HG02938 (cell line): Measurements from ENCODE around the gene EBPL.
"Not testable (repeated sequence)": the region's sequence is repeated elsewhere in the genome, so short reads cannot be mapped to it uniquely, and the experiment has no call there.

Experiments
- ATAC-seq: cut with Tn5 transposase; IDR thresholded peaks from one replicate; pipeline ENCODE4 v1.9.1; 2021; ENCODE audit warnings: mild to moderate bottlenecking, moderate library complexity; ENCODE audit not compliant: unreplicated experiment

EBPL gene

DNA sequence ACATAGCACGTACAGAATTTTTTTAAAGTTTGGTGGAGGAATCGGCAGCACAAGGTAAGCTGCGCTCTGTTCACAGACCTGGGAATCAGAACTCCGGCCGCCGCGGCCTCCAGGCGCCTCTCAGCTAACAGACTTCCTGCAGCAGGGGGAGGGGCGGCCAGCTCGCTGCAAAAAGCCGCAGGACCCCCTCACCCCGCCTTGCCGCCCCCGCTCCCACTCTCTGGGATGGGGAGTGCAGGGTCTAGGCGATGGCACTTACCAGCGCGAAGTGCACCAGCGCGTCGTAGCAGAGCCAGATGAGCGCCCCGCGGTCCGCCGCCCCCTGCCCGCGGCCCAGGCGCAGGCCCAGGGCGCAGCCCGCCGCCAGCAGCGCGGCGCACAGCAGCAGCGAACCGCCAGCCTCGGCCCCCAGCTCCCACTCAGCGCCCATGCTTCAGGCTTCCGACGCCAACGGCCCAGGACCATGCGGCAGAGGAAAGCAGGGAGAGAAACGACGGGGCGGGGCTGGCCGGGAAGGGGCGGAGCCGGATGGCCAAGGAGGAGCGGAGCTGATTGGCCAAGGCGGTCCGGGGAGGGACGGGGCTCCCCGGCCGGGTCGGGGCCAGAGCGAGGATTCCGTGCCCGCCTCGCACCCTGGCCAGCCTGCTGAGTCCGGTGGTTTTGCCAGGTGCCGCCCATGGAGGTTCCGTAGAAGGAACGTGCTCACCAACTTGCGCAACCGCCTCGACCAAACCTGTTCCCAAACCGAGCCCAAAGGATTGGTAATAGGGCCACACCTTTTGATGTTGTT is at the start of gene EBPL:
TSS of gene EBPL (minus strand) at position 492 of the 790 bp plus-strand sequence. CDS start at position 430, 62 bp downstream.
- peak; percentile 91 for ATAC-seq

DNA sequence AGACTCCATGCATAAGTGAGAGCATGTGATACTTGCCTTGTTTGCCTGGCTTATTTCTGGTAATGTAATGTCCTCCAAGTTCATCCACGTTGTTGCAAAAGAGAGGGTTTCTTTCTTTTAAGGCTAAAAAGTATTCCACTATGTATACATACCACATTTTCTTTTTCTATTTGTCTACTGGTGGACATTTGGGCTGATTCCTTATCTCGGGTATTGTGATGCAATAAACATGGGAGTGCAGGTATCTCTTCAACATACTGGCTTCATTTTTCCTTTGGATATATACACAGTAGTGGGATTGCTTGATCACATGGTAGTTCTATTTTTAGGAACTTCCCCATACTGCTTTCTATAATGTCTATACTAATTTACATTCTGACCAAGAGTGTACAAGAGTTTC is 49.6 kb upstream of the EBPL start:
- ATAC-seq = no peak

DNA sequence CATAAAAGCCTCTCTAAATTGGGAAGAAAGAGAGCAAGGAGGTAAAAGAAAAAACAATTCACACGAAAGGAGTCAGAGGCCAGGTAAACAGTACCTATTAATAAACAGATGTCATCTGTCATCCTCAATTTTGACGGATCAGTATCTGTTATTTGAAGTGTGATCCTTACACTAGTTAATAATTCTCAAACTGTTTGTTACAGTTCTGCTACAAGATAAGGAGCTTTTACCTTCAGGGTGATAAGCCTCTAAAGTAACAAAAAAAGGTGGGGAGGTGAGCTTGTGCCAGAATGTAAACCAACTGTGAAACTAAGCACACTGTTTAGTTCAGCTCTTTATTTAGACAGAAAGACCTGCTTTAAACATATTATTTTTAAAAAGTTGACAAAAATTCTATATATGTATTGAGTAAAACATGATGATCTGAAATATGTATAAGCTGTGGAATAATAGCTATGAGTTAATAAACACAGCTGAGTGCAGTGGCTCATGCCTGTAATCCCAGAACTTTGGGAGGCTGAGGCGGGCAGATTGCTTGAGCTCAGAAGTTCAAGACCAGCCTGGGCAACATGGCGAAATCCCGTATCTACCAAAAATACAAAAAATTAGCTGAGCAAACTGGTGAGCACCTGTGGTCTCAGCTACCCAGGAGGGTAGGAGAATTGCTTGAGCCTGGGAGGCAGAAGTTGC is 48.4 kb upstream of the EBPL start:
- no peak for ATAC-seq

DNA sequence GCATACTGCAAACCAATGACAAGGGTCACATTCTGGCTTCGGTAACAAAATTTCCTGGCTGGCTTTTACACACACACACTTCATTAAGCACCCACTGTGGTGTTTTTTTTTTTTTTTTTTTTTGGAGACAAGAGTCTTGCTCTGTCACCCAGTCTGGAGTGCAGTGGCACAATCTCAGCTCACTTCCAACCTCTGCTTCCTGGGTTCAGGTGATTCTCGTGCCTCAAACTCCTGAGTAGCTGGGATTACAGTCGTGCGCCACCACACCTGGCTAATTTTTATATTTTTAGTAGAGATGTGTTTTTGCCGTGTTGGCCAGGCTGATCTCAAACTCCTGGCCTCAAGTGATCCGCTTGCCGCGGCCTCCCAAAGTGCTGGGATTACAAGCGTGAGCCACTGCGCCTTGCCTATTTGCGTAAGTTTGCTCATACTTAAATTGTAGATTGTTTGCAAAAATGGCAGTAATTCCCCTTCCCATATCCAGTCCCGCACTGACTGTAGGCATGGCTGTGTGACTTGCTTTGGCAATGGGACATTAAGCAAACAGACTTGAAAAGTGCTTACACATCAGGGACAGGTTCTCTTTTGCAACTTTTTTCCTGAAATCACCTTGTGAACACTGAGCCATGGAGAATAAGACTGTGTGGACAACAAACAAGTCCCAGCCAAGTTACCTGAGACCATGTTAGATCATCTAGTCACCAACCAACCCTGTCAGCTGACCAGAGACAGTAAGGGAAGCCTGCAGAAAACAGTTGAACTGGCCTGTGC is 42.1 kb upstream of the EBPL start:
- no peak for ATAC-seq

DNA sequence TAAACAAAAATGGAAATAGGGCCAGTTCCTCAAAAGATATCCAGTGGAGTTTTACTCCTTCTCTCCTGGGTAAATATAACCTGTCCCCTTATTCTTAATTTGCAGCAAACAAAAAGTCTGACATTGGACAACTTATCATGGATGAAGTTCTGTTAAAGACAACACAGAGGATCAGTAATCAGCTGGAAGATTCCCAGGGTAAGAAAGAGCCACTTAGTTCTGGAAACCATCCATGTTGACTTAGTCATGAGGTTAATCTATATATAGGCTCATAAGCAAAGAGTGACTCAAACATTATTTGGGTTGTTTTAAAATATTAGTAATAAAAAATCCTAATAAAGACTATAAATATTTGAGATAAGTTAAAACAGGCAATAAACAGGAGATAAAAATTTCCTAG is 40.5 kb upstream of the EBPL start:
- no peak for ATAC-seq

DNA sequence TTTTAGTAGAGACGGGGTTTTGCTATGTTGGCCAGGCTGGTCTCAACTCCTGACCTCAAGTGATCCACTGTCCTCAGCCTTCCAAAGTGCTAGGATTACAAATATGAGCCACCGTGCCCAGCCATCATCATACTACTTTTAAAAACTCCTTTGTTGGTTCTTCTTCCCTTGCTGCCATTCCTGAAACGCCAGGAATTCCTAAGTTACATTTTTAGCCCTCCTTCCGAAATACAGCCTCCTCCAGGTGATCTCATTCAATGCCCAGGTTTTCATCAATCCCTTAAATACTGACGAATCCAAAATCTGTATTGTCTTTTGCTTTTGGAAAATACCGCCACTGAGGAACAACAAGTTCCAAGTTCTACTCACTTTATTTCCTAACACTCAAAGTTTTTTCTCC is 25.3 kb upstream of the EBPL start:
- ATAC-seq = no peak

DNA sequence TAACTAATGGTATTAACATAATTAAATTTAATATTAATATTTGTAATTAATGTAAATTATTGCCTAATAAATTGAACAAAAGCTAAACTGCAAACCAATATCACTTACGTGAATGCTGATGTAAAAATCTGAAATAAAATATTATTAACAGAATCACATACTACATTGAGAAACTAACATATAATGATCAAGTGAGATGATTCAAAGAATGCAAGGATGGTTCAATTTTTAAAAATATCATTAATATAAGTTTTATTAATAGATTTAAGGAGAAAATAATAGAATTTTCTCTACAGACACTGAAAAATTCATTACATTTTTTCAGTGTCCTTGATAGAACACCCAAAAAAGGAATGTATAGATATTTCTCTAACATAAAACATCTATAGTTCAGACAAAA is 23.5 kb upstream of the EBPL start:
- no peak for ATAC-seq

DNA sequence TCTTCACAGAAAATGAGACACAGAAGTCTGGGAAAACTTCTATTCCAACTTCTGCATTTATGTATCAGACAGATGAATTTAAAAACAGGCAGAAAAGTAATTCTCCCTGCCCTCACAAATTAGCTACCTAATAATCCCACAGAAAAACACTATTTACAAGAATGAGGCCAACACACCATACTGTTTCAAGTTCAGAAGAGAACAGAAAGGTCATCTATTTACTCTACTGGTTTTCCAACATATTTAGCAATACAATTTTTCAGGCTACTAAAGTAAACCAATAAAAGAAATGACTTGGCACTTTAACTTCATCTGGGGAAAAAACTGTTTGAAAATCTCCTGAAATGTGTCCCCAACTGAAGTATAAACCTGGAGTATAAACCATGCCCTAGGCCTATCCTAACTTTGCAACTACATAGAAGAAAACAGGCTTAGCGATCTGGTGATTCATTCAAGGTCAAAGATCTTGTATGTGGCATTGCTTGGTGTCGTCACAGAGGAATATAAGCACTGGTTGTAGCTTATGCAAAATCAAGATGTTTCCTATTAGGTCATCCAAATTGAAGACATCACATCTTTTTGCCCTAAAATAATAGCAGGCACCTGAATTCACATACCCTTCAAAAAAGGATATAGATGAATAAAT is 20.1 kb upstream of the EBPL start:
- ATAC-seq = no peak

DNA sequence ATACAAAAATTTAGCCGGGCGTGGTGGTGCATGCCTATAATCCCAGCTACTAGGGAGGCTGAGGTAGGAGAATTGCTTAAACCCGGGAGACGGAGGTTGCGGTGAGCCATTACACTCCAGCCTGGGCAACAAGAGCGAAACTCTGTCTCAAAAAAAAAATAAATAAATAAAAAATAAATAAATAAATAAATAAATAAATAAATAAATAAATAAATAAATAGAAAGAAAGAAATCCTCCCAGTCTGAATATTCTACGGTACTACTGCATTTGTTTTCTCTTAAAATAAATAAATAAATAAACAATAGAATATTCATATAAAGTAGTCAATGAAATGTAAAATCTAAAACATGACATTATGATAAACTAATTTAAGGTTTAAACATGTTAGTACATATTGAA is 13.0 kb upstream of the EBPL start:
- not testable (repeated sequence) for ATAC-seq

DNA sequence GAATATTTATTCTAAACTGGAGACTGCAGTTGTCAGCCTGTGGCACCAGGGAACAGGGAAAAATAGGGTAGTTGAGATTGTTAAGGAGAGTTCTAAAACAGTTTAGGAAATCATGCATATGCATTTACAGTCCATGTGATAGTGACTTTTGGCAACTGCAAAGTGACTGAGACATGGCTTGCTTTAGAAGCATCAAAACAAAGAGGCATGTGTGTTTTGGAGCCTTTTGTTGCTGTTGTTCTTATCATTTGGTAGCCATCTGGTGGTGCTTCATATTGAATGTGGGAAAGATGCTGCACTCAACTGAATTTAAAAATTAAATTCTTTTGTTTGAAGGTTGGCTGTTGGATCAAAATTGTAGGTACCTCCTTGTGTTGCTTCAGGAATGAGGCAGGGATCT is 10.2 kb upstream of the EBPL start:
- no peak for ATAC-seq

DNA sequence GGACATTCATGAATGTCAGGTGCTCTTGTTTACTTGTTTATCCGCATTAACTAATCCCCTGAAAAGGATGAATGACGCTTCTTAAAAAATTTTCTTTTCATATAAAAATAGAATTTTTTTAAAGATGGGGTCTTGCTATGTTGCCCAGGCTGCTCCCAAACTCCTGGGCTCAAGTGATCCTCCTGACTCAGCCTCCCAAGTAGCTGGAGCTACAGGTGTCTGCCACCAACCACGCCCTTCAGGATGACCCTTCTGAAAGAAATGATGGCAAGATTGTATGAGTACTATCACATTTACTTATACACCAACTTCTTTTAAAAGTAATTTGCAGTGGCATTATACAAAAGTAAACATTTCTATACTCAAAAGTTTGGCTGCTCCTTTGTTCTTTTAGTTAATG is 6.2 kb upstream of the EBPL start:
- no peak for ATAC-seq

DNA sequence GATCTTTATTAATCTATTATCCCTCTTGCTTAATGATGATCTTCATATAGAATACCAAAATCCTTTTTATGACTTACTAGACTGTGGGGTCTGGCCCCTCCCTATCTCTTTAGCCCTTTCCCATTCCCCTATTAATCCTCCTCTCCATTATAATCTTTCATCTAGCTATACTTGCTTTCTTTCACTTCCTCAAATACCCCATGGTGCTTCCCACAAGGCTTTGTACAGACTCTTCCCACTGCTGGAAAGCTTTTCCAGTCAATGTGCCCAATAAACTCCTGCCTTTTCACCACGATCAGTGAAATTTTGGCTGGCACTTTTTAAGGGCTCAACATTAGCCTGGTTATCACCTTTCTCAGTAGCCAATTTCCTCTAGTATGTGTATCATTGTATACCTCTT is 3.2 kb upstream of the EBPL start:
- ATAC-seq = no peak

DNA sequence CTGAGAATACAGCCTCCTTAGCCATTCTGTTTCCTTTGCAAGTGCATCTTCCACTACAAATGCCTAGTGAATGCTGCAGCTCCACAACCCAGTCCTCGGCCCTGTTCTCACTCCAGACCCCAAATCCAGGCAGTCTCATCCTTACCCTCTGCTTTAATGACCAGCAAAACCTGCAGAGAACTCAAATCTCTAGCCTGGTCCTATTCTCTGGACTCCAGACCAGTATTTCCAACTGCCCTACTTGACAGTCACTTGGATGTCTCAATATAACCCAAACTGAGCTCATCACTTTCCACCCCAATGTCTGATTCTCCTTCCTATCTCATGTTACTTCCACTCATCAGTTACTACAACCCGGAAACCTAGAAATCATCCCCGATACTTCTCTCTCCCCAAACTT is 2.6 kb upstream of the EBPL start:
- ATAC-seq = no peak

DNA sequence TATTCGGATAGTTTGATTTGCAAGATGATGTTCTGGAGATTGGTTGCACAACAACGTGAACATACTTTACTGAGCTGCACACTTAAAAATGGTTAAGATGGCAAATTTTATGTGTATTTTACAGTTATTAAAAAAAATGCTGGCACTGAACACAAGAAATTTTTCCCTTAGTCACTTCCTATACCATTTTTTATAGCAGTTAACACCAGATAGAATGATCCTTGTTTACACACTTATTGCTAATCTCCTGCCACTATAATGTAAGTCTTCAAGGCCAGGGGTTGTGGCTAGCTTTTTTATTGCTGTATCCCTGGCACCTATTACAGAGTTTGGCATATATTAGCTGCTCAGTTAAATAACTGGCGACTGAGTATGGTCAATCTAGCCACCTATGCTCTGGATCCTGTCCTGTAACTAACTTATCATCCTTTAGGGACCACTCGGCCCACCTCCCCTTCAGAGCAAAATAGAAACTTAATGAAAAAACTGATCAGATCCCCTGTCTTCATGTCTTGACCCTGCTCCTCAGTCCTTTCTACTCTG is 2.0 kb upstream of the EBPL start:
- no peak for ATAC-seq

DNA sequence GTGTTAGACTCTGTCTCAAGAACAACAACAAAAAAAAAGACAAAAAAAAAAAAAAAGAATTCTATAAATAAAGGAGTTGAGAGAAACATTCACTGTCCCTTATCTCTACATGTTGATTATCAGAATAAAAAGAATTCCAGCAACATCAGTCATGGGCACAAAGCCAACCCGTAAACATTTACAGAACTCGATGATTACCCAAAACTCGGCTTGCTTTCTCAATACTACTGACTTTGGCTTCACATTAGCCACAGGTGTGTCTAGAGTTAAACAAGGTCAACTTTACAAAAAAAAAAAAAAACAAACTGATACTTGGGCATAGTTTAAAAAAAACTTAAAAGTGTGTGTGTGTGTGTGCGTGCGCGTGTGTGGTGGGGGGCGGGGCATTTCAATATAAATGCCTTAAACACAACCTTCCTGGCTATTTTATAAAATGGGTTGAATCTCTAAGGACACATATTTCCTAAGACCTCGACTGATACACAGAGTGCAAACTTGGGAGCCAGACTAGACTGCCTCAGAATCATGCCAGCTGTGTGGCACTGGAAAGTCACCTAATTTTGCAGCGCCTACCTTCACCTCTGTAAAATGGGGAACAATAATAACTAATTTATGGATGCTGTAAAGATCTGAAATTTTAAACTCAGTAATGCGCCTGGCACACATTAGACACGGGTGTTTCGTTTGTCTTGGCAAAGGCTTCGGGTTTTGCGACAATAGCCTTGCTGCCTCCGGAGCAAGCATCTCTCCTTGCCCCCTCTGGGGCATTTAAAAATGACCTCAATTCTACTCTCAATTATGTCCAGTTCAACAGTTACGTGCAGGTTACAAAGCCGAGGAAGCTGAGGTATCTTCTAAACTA is 922 bp downstream of the EBPL start:
- ATAC-seq = peak; percentile 39

DNA sequence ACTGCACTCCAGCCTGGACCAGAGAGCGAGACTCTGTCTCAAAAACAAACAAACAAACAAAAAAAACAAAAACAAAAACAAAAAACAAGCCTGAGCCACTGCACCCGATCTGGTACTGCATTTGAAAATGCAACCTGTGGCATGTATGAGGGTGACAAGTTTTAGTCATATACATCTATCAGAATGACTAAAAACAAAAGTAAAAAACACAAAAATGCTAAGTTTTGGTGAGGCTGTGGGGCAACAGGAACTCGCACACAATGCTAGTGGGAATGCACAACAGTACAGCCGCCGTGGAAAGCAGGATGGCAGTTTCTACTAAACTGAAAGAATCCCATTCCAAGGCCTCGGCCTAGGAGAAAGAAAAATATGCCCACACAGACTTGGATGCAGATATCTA is 7.8 kb downstream of the EBPL start:
- no peak for ATAC-seq

DNA sequence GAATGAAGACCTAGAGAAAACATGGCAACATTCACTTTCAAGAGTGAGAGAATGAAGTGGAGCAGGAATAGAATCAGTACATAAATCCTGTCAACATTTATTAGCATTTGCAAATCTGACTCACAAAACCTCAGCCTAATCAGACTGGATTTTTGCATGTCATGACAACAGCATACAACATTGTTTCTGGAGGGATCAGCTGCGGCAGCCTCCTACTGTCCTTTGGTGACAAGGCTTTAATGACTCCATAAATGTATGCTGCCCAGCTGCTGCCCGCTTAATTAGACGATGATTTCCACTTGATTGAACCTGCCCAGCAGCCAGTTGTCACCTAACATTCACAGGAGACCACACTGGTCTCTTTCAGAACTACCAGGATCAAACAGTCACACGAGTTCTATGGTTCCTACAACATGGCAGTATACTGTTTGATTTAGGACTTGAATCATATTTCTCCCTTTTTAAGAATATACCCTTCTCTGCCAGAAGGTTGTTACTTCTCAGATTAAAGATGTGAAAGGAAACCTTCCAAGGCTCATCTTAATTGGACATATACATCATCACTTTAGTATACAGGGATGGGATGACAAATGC is 9.3 kb downstream of the EBPL start:
- ATAC-seq = no peak

DNA sequence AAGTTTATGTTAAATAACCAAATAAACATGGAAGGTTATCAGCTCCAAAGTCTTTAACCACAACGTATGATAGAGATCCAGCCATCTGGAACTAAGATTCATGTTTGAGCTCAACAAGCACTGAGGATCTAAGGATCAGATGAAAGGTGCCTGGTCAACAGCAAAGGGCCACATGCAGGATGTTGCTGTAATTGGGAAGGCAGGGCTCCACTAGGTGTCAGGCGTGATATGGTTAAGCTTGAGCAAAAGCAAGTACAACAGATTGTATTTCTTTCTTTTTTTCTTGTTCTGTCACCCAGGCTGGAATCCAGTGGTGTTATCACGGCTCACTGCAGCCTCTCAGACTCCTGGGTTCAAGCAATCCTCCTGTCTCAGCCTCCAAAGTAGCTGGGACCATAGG is 12.0 kb downstream of the EBPL start:
- no peak for ATAC-seq

DNA sequence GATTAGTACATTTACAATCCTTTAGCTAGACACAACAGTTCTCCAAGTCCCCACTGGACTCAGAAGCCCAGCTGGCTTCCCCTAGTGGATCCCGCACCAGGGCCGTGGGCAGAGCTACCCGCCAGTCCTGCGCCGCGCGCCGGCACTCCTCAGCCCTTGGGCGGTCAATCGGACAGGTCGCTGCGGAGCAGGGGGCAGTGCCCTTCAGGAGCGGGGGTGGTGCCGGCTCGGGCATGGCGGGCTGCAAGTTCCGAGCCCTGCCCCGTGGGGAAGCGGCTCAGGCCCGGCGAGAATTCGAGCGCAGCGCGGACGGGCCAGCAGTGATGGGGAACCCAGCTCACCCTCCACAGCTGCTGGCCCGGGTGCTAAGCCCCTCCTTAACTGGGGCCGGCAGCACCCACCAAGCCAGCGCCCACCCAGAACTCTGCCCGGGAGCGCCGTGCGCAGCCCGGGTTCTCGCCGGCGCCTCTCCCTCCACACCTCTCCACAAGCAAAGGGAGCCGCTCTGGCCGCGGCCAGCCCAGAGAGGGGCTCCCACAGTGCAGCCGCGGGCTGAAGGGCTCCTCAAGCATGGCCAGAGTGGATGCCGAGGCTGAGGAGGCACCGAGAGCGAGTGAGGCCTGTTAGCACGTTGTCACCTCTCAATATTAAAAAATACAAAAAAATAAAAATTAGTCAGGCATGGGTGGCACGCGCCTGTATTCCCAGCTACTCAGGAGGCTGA is 12.9 kb downstream of the EBPL start:
- ATAC-seq = no peak
